GM19023 (cell line): ENCODE results near the gene HIVEP3.

ENCODE experiments used
- ATAC-seq: cut with Tn5 transposase; IDR thresholded peaks from one replicate; pipeline ENCODE4 v1.9.1; 2021; ENCODE audit warnings: mild to moderate bottlenecking, moderate library complexity; ENCODE audit not compliant: unreplicated experiment

HIVEP3 gene

GRCh38 chr1:41673806-41674205, 244.9 kb downstream of the HIVEP3 start:
- peak; percentile 49 for ATAC-seq

GRCh38 chr1:41673378-41673777, 245.3 kb downstream of the HIVEP3 start:
- ATAC-seq: peak; percentile 51

GRCh38 chr1:41672641-41673361, 245.9 kb downstream of the HIVEP3 start:
- ATAC-seq: no peak

GRCh38 chr1:41672173-41672572, 246.5 kb downstream of the HIVEP3 start:
- no peak for ATAC-seq

GRCh38 chr1:41671116-41671755, 247.5 kb downstream of the HIVEP3 start:
- ATAC-seq: no peak

- no peak for ATAC-seq
Measured at GRCh38 chr1:41670217-41670957, 248.3 kb downstream of the HIVEP3 start.

- no peak for ATAC-seq
Measured at GRCh38 chr1:41668967-41669366, 249.8 kb downstream of the HIVEP3 start.

- no peak for ATAC-seq
Measured at GRCh38 chr1:41668054-41668660, 250.6 kb downstream of the HIVEP3 start.

- ATAC-seq: peak; percentile 54
Measured at GRCh38 chr1:41666981-41667631, 251.6 kb downstream of the HIVEP3 start.

- ATAC-seq: no peak
Measured at GRCh38 chr1:41665962-41666917, 252.5 kb downstream of the HIVEP3 start.

GRCh38 chr1:41664861-41665640, 253.7 kb downstream of the HIVEP3 start:
- ATAC-seq: no peak

GRCh38 chr1:41663671-41664400, 254.9 kb downstream of the HIVEP3 start:
- no peak for ATAC-seq

GRCh38 chr1:41662765-41663437, 255.8 kb downstream of the HIVEP3 start:
- no peak for ATAC-seq

GRCh38 chr1:41662061-41662764, 256.5 kb downstream of the HIVEP3 start:
- ATAC-seq: peak; percentile 70

GRCh38 chr1:41661428-41662060, 257.2 kb downstream of the HIVEP3 start:
- ATAC-seq: peak; percentile 20

- ATAC-seq: no peak
Measured at GRCh38 chr1:41660570-41661427, 257.9 kb downstream of the HIVEP3 start.
